Muscle of leg (tissue), 11 donors: Measurements from ENCODE around the gene IL1RAP. TPM values are rescaled to one million over a fixed set of nuclear protein-coding genes. Genes with fewer than 3 reads are reported as not detected.

Source experiments
- DNase-seq: peaks from one replicate; pipeline ENCODE4 v3.0.0; 2013
- H3K27ac ChIP-seq: one replicate; pipeline ENCODE4 v1.5.1; 2013; ENCODE audit warnings: mild to moderate bottlenecking, low read length, control low read depth
- H3K27me3 ChIP-seq: one replicate; pipeline ENCODE4 v1.6.1; 2013; ENCODE audit warnings: low read length; ENCODE audit not compliant: control insufficient read depth, insufficient read depth
- H3K36me3 ChIP-seq: one replicate; pipeline ENCODE4 v1.6.1; 2013; ENCODE audit warnings: low read length; ENCODE audit not compliant: control insufficient read depth, insufficient read depth
- H3K4me1 ChIP-seq: one replicate; pipeline ENCODE4 v1.6.1; 2013; ENCODE audit warnings: low read length; ENCODE audit not compliant: control insufficient read depth, insufficient read depth
- H3K4me3 ChIP-seq: one replicate; pipeline ENCODE4 v1.5.1; 2013; ENCODE audit warnings: low read length, control low read depth
- H3K9me3 ChIP-seq: replicated peaks from 2 replicates; pipeline ENCODE4 v1.6.1; 2013; ENCODE audit warnings: low read depth, low read length; ENCODE audit not compliant: control insufficient read depth
- WGBS: methylation state at CpG from one replicate; pipeline ENCODE4 v1.1.5; 2013; ENCODE audit warnings: missing lambda C conversion rate; ENCODE audit not compliant: insufficient coverage; 5-methylcytosine and 5-hydroxymethylcytosine counted together
- polyA plus RNA-seq, 8 donors: library from polyadenylated mRNA; unstranded; fragments of 120-200 nt; gene quantifications; one replicate each; pipeline versions ENCODE4 v1.2.1 to v1.2.3, GENCODE V29; 2013; ENCODE audit warnings: inconsistent platforms in 1 of 8, low replicate concordance in 1 of 8; ENCODE audit not compliant: insufficient read length in 8 of 8, insufficient read depth in 1 of 8
- total RNA-seq: library from RNA; stranded (reverse); fragments of 120-200 nt; gene quantifications from one replicate; pipeline ENCODE4 v1.2.4, GENCODE V29; 2013

IL1RAP gene
- total and polyA plus RNA-seq, 9 donors, result 9.5 to 18.8 (median 14.5) TPM

GRCh38 chr3:190641564-190641963, 127.7 kb downstream of the IL1RAP start:
- Histone ChIP-seq H3K9me3 (no peaks in the 10 kb centered on the region), H3K36me3 (no peaks in the 10 kb centered on the region), H3K4me1 (no peaks in the 10 kb centered on the region), H3K27ac (no peak overlapping the region), H3K4me3 (no peak overlapping the region), H3K27me3 (no peaks in the 10 kb centered on the region)
- DNase-seq, result no peak
- WGBS, result no CpG with 5 or more reads among the region's 3 CpGs

GRCh38 chr3:190642016-190642415, 128.1 kb downstream of the IL1RAP start:
- Histone ChIP-seq H3K9me3 (no peaks in the 10 kb centered on the region), H3K4me3 (no peak overlapping the region), H3K36me3 (no peaks in the 10 kb centered on the region), H3K4me1 (no peaks in the 10 kb centered on the region), H3K27ac (no peak overlapping the region), H3K27me3 (no peaks in the 10 kb centered on the region)
- WGBS, result no CpG with 5 or more reads among the region's 6 CpGs
- no peak for DNase-seq

DNA sequence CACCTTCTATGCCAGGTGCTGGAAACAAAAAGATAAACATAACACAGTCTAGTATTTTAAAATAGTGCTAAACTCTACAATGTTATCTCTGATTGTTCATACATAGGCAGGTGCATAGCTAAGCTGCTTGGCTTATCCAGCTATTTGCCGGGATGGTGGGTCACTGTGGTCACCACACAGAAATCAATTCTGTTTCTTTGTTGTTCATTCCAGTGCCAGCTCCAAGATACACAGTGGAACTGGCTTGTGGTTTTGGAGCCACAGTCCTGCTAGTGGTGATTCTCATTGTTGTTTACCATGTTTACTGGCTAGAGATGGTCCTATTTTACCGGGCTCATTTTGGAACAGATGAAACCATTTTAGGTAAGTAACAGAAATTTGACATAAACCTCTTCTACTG, 130.2 kb downstream of the IL1RAP start:
- Histone ChIP-seq H3K4me1 (no peaks in the 10 kb centered on the region), H3K36me3 (no peaks in the 10 kb centered on the region), H3K4me3 (no peak overlapping the region), H3K27me3 (no peaks in the 10 kb centered on the region), H3K27ac (no peak overlapping the region), H3K9me3 (no peaks in the 10 kb centered on the region)
- 100% methylated on average over 1 of the region's 2 CpGs for WGBS
- DNase-seq, result no peak

- no peak overlapping the region for H3K27ac ChIP-seq
- WGBS, result no CpG with 5 or more reads among the region's 5 CpGs
Observed at GRCh38 chr3:190644766-190645165, 130.9 kb downstream of the IL1RAP start.

DNA sequence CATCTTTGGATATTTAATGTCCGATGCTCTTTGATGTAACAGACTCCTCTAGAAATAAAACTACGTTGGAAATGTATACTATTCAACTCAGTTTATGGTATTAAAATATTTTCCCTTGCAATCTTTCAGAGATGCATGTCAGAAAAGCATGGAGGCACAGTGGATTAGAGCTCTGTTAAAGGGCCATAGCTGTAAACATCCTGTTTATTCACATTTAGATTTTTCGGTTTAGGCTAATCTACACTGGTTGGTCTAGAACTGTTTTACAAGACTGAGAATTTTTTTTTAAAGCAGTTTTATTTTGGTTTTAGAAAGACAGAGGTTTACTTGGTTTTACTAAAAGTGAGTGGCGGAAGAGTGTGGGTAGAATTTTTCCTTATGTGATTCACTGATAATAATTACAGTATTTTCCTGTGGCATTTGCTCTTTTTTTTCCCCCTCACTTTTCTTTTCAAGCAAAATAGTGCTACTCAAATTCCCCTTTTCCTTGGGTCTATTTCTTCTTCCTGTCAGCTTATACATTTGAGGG, 132.1 kb downstream of the IL1RAP start:
- Histone ChIP-seq H3K27ac (no peak overlapping the region), H3K36me3 (no peaks in the 10 kb centered on the region), H3K27me3 (no peaks in the 10 kb centered on the region), H3K4me1 (no peaks in the 10 kb centered on the region), H3K4me3 (no peak overlapping the region), H3K9me3 (no peaks in the 10 kb centered on the region)
- DNase-seq, result no peak
- no CpG with 5 or more reads among the region's 4 CpGs for WGBS

More at GRCh38 chr3:190644766-190645165, 130.9 kb downstream of the IL1RAP start:
- no peaks in the 10 kb centered on the region for H3K4me1 ChIP-seq
- H3K4me3 ChIP-seq, result no peak overlapping the region
- no peaks in the 10 kb centered on the region for H3K36me3 ChIP-seq
- no peaks in the 10 kb centered on the region for H3K9me3 ChIP-seq
- no peaks in the 10 kb centered on the region for H3K27me3 ChIP-seq
- no peak for DNase-seq

DNA sequence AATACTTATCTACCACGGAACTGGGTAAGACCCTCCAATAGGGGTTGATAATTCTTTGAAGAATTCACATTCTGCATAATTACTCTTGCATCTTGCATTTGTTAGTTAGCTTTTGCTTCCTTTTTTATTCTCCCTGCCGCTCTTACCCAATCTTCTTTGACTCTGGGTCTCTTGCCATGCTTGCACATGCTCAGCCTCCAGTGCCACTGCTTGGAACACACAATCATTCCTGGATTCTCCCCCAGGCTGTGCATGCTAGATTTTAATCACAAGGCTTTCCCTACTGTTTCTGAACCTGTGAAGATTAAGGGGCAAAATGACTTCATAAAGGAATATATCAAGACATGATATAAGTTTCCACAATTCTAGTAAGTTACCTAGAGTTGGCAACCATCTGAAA, 133.1 kb downstream of the IL1RAP start:
- 93% methylated on average over 1 of the region's 2 CpGs for WGBS
- Histone ChIP-seq H3K4me1 (no peaks in the 10 kb centered on the region), H3K4me3 (no peak overlapping the region), H3K27me3 (no peaks in the 10 kb centered on the region), H3K9me3 (no peaks in the 10 kb centered on the region), H3K36me3 (no peaks in the 10 kb centered on the region), H3K27ac (no peak overlapping the region)
- no peak for DNase-seq

- Histone ChIP-seq H3K36me3 (no peaks in the 10 kb centered on the region), H3K27ac (no peak overlapping the region), H3K9me3 (no peaks in the 10 kb centered on the region), H3K4me3 (no peak overlapping the region), H3K27me3 (no peaks in the 10 kb centered on the region), H3K4me1 (no peaks in the 10 kb centered on the region)
- DNase-seq, result no peak
- 72% methylated on average over 5 of the region's 5 CpGs for WGBS
Observed at GRCh38 chr3:190655933-190656332, 142.0 kb downstream of the IL1RAP start.

- Histone ChIP-seq H3K27me3 (no peaks in the 10 kb centered on the region), H3K4me1 (no peaks in the 10 kb centered on the region), H3K36me3 (no peaks in the 10 kb centered on the region), H3K9me3 (no peaks in the 10 kb centered on the region), H3K4me3 (no peak overlapping the region), H3K27ac (no peak overlapping the region)
- no peak for DNase-seq
- WGBS, result no CpG with 5 or more reads among the region's 1 CpG
Observed at GRCh38 chr3:190658106-190658505, 144.2 kb downstream of the IL1RAP start.

GRCh38 chr3:190666821-190667220, 152.9 kb downstream of the IL1RAP start:
- Histone ChIP-seq H3K4me1 (peaks cover 2% of the 10 kb centered on the region), H3K36me3 (no peaks in the 10 kb centered on the region), H3K27me3 (no peaks in the 10 kb centered on the region), H3K4me3 (no peak overlapping the region), H3K9me3 (no peaks in the 10 kb centered on the region), H3K27ac (no peak overlapping the region)
- WGBS, result no CpG with 5 or more reads among the region's 2 CpGs
- peak; percentile 57 for DNase-seq

DNA sequence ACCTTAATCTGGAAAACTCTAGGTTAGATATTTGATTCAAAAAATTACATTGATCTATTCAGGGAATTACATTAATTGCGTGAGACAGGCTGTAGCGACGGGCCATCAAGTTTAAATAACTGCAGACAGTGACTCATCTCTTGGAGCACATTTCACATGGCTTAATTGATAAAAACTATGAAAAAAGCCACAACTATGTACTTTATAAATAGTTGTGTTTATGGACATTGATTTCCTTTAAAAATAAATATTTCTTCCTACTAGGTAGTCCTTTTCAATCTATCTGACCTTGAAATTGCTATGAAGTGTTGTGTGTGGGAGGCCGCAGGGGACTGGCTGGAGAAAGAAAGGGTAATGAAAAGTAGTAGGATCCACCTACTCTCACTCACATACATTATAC, 157.8 kb downstream of the IL1RAP start:
- WGBS, result no CpG with 5 or more reads among the region's 4 CpGs
- no peak for DNase-seq
- no peaks in the 10 kb centered on the region for H3K36me3 ChIP-seq
- no peaks in the 10 kb centered on the region for H3K27me3 ChIP-seq
- no peak overlapping the region for H3K27ac ChIP-seq
- H3K4me3 ChIP-seq, result no peak overlapping the region
- H3K4me1 ChIP-seq, result peaks cover 2% of the 10 kb centered on the region
- H3K9me3 ChIP-seq, result no peaks in the 10 kb centered on the region

DNA sequence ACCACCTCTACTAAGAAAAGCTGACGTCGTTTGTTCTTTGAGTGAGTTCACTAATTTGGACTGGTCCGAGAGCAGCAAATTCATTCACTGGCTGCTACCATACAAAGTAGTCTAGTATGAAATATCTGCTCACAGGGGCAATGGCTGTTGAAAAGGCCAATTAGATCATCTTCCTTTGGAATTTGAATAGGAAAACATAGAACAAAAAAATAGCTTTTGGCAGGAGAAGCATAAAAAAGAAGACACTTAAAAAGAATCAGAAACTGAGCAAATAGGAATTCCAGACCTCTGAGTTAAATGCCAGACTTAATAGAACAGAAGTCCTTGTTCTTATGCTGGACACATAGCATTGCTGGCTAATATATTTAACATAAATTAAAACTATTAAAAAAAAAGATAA, 159.3 kb downstream of the IL1RAP start:
- H3K9me3 ChIP-seq, result peaks cover 2% of the 10 kb centered on the region
- peak; percentile 94 for DNase-seq
- WGBS, result no CpG with 5 or more reads among the region's 3 CpGs

More for the DNA sequence above, 159.3 kb downstream of the IL1RAP start:
- Histone ChIP-seq H3K27me3 (no peaks in the 10 kb centered on the region), H3K27ac (no peak overlapping the region), H3K4me3 (no peak overlapping the region), H3K4me1 (no peaks in the 10 kb centered on the region), H3K36me3 (no peaks in the 10 kb centered on the region)
